ENCODE results near the gene MAPK8IP3.

MAPK8IP3 gene

DNA sequence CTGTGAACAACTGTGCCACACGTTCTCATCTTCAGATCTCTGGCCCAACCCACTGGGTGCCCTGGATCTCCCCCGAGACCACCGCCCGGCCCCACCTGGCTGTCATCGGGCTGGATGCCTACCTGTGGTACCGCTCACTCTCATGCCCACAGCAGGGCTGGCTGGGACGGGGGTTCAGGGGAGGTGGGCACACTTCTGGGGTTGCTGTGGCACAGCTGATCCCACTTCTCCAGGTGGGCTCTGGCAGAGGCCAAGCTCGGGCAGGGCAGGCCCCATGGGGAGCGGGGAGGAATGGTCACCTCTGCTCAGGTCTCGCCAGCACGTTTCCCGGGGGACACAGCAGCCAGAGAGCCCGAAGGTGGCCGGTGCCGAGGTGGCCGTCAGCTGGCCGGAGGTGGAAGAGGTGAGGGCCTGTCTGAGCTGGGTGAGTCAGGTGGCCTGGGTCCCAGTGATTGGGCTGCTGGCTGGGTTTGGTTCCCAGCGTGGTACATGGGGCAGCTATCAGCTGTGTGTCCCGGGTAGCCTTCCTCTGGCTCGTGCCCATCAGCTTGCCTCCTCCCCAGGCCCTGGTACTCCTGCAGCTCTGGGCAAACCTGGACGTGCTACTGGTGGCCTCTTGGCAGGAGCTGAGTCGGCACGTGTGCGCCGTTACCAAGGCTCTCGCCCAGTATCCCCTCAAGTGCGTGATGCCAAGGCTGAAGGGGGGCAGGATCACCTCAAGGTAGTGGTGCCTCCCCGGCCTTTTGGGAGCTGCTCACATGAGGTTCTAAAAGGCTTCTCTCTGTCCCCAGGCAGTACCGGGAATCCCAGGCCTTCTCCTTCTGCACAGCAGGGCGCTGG is 69.2 kb downstream of the MAPK8IP3 start:
- DNase-seq, result no peak

- no peak for DNase-seq
These were observed 70.1 kb downstream of the MAPK8IP3 start for GRCh38 chr16:1775846-1776671.

GRCh38 chr16:1776672-1776955 is 70.6 kb downstream of the MAPK8IP3 start:
- DNase-seq, result no peak

DNA sequence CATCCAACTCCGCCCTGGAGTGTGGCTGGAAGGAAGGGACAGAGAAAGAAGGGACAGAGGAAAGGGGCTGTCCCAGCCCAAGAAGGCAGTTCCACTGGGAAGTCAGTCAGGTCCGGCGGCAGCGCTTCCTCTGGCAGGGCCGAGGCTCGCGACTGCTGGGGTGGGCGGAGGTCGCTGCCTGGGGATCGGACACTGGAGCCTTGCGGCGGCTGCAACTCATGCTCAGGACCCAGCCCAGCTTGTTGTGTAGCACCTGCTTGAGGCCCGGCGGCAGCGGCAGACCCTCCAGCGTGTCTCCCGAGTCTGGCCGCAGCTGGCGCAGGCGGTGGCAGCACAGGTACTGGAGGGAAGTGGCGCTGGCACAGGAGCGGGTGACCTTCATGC is 71.0 kb downstream of the MAPK8IP3 start:
- no peak for DNase-seq

GRCh38 chr16:1777375-1778199 is 71.6 kb downstream of the MAPK8IP3 start:
- DNase-seq, result no peak

GRCh38 chr16:1778200-1779179 is 72.5 kb downstream of the MAPK8IP3 start:
- DNase-seq, result no peak

- DNase-seq, result no peak
These were observed 73.3 kb downstream of the MAPK8IP3 start for GRCh38 chr16:1779234-1779701.

DNA sequence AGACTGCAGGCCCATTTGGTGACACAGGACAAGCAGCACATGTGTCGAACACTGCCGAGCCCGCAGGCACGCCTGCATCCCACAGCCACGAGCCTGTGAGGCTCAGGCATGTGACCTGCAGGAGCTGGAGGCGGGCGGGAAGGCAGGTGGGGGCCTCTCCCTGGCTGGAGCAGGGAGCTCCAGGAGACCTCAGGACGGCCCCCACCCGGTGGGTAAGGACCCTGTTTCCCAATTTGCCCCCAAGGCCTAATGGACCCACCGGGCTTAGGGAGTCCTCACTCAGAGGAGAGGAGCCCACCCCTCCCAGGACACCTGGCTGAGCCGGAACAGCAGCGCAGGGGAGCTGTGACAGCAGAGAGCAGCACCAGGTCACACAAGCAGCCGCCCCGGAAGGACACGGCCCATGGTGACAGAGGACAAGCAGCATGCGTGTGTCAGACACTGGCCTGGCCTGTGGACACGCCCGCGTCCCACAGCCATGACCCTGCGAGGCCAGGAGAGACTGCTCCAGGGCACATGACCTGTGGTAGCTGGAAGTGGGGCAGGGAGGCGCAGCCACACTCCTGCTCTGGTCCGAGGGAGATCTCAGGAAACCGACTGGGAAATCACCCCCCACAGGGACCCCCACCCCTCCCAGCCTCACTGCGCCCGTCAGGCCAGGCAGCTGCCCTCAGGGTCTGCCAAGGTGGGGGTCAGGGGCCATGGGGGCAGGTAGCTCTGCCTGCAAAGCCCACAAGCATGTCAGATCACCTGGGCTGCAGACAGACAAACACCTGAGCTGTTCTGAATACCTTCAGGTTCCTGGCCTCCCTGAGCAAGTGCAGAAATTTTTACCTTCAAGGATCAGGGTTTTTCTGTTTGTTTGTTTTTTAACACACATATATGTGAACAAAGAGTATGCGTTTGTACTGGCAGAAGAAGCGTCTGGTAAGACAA is 74.0 kb downstream of the MAPK8IP3 start:
- DNase-seq, result no peak

DNA sequence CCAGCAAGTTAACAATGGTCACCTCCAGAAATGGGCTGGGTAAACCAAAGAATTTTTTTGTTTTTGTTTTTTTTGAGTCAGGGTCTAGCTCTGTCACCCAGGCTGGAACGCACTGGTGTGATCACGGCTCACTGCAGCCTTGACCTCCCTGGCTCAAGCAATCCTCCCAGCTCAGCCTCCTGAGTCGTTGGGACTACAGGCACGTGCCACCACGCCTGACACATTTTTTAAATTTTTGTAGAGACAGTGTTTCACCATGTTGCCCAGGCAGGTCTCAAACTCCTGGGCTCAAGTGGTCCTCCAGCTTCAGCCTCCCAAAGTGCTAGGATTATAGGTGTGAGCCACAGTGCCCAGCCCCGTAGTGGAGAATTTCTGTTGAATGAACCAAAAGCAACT is 74.7 kb downstream of the MAPK8IP3 start:
- no peak for DNase-seq

DNA sequence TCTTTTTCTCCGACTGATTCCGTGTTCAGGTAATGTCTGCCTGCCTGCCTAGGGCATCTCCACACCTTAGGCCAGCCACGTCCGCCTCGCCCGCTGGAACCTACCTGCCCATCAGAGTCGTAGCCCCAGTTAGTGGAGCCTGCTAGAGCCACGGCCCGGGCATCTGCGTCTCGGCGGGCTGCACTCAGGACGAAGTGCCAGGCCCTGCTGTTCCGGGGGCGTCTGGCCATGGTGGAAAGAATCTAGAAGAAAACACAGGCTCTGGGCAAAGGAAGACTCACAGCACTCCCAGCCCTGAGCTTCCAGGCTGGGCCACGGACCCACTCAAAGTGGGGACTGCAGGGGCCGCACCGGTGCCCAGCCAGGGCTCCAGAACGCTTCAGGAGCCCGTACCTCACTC is 75.3 kb downstream of the MAPK8IP3 start:
- no peak for DNase-seq

- no peak for DNase-seq
These were observed 75.9 kb downstream of the MAPK8IP3 start for GRCh38 chr16:1781758-1782407.

GRCh38 chr16:1782408-1783264 is 76.6 kb downstream of the MAPK8IP3 start, which contains the start of the genes NUBP2 and SPSB3:
NUBP2 (plus strand) TSS chr16:1782960; CDS start chr16:1783021, 61 bp downstream.
SPSB3 (minus strand) TSS chr16:1782571; CDS start chr16:1781483, 1,088 bp downstream.
- DNase-seq, result peak; percentile 99

DNA sequence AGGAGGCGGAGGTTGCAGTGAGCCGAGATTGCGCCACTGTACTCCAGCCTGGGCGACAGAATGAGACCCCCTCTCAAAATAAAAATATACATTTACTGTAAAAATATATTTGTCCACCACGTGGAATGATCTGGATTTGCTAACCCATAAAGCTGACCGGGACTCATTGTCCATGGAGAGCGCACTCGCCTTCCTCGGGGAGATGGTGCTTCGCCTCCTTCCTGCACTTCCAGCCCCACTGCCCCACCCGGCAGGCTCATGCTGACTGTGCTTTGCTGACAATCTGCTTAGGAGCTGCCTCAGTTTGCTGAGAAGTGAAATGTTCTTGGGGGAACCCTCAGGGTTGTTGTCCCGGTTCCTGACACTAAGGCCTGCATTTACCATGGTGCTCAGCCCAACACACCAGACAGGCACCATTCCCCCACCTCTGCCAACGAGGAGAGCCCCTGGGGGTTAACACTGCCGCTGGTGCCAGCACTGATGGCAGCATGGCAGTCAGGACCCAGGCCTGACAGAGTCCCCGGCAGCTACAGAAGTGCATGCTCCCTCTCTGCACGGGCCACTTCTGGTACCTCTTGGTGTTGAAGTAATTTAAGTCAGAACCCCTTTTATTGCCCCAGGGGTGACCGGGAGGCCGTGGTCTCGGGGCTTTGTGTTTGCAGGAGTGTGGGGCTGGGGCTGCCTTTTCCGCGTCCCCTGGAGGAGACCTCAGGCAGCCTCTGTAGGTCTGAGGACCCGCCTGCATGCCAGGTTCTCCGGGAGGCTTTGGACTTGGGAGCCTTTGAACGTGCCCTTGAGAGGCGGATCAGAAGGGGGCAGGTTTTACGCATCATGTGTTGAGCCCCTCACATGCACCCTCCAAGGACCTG is 79.2 kb downstream of the MAPK8IP3 start:
- DNase-seq, result no peak

DNA sequence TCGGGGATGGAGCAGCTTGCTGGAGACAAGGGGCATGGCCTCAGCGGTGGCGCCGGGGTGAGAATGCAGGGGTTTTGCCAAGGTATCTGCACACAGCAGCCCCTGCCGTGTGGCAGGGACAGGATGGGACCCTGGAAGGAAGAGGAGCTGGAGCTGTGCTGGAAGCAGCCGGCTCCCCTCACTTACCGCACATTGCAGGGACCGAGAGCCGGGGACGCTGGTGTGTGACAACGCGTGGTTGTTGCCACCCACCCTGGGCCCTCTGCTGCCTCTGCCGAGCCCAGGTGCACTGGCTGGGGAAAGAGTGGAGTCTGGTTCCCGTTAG is 79.8 kb downstream of the MAPK8IP3 start:
- no peak for DNase-seq

DNA sequence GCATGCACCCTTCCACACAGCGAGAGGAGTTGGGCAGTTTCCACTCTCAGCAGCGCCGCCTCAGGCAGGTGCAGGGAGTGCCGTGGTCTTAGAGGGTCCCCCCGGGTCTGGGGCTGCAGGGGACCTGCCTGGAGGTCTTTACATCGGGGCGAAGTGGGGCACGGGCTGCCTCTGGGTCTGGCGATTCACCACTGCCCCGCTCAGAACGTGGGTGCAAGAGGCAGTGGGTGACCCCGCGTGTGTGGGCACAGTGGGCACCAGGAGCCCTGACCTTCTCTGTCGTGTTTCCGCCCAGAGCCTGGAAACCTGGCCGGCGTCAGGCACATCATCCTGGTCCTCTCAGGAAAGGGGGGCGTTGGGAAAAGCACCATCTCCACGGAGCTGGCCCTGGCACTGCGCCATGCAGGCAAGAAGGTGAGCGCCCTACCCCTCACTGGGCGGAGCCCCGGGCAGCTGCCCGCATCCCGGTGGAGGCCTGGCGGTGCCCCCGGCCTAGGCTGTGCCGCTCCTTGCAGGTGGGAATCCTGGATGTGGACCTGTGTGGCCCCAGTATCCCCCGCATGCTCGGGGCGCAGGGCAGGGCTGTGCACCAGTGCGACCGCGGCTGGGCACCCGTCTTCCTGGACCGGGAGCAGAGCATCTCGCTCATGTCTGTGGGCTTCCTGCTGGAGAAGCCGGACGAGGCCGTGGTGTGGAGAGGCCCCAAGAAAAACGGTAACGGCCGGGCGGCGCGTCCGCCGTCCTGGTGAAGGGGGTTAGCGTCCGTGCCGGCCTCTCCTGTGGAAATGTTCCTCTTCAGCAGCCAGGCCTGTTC is 80.5 kb downstream of the MAPK8IP3 start:
- DNase-seq, result no peak

GRCh38 chr16:1787056-1787321 is 81.0 kb downstream of the MAPK8IP3 start:
- no peak for DNase-seq

DNA sequence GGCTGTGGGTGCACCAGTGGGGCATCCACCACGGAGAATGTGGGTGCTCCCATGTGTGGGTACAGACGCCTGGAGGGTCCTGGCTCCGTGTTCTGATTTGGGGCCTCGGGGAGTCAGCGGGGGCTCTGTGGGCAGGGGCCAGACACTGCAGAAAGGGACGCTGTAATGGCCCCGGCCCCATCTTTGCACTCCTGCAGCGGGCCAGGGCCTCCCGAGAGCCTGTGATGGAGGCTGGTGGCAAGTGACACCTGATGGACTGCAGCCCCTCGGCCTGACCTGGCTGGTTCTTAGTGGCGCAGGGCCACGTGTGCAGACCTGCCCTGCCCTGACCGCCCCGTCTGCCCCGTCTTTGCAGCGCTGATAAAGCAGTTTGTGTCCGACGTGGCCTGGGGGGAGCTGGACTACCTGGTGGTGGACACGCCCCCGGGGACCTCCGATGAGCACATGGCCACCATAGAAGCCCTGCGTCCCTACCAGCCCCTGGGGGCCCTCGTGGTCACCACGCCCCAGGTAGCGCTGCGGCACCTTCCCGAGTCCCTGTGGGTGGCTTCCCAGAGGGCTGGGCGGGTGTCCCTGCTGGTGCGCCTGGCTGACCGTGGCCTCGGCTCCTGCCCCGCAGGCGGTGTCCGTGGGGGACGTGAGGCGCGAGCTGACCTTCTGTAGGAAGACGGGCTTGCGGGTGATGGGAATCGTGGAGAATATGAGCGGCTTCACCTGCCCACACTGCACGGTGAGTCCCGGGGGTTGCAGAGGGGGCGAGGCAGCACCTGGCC is 81.5 kb downstream of the MAPK8IP3 start:
- DNase-seq, result no peak
